Retinal pigment epithelial cell (primary cell): ENCODE measurements around the gene BIK.

Experiments
- DNase-seq: peaks from one replicate; pipeline ENCODE4 v3.0.0-alpha.2; 2010; ENCODE audit warnings: low read depth
- H3K4me3 ChIP-seq: 2 replicates; pipeline ENCODE4 v1.5.1; 2011; ENCODE audit warnings: mild to moderate bottlenecking, low read length, control low read depth, moderate library complexity
- TF ChIP-seq, protein P1 (sequence below): conservative IDR thresholded peaks from 2 replicates; pipeline ENCODE4 v1.5.1; 2011; ENCODE audit warnings: low read depth, low read length, control low read depth, inconsistent platforms

The BIK gene

DNA sequence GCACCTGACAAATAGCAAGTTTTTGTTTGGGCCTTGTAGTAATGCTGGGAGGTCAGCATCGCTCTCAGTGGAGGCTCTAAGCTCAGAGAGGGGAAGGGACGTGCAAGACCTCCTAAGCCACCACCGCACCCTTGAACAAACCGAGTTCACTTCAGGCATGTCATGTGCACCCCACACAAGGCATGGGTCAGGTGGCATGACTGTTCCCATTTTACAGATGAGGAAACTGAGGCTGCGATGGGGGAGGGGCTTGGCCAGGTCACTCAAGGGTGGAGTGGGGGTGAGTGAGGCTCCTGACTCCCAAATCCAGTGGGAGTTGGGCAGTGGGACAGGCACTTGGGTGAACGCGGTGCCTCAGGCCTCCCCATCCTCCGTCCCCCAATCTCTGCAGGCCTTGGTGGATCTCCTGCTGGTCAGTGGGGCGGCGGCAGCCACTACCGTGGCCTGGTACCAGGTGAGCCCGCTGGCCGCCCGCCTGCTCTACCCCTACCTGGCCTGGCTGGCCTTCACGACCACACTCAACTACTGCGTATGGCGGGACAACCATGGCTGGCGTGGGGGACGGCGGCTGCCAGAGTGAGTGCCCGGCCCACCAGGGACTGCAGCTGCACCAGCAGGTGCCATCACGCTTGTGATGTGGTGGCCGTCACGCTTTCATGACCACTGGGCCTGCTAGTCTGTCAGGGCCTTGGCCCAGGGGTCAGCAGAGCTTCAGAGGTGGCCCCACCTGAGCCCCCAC, 52.0 kb downstream of the BIK start:
- no peak overlapping the region for H3K4me3 ChIP-seq
- TF ChIP-seq, protein P1, sequence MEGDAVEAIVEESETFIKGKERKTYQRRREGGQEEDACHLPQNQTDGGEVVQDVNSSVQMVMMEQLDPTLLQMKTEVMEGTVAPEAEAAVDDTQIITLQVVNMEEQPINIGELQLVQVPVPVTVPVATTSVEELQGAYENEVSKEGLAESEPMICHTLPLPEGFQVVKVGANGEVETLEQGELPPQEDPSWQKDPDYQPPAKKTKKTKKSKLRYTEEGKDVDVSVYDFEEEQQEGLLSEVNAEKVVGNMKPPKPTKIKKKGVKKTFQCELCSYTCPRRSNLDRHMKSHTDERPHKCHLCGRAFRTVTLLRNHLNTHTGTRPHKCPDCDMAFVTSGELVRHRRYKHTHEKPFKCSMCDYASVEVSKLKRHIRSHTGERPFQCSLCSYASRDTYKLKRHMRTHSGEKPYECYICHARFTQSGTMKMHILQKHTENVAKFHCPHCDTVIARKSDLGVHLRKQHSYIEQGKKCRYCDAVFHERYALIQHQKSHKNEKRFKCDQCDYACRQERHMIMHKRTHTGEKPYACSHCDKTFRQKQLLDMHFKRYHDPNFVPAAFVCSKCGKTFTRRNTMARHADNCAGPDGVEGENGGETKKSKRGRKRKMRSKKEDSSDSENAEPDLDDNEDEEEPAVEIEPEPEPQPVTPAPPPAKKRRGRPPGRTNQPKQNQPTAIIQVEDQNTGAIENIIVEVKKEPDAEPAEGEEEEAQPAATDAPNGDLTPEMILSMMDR: no peak
- no peak for DNase-seq

DNA sequence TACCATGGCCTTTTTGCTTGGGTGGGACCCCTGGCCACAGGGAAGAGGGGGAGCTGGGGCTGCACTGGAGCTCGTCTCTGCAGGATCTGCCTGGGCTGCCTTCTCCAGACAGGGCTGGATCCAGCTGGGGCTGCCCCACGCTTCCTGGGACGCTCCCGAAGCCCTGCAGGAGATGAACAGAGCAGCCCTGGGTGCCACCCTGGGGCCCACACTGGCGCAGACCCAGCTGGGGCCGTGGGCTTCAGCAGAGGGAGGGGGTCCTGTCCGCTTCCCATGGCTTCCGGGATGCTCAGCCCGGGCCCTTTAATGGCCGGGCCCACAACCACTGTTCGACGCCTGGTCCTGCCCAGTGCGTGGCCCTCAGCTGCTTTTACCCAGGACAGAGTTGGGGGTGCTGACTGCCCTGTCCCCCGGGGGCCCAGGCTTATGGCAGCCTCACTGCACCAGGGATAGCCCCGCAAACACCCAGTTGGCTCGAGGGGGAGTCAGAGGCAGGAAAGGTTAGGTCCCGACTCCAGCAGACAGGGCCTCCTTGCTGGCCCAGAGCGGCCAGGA, 52.8 kb downstream of the BIK start:
- TF ChIP-seq, protein P1: no peak
- H3K4me3 ChIP-seq: no peak overlapping the region
- no peak for DNase-seq

DNA sequence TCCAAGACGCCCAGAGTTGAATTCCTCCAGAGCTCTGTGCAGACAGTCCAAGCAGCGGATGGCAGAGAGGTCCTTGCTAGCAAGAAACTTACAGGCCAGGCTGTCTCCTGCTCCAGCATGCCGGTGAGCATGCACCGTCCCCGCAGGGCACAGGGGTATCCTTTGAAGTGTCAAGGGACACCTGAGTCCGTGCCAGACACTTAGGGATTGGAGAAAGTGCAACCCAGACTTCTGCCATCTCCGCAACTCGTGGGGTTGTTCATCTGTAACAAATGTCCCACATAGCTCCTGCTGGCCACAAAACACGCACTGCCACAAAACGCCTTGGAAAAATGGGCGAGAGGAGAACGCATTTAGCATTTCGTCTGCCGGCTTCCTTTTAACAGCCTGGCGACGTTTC, 54.1 kb downstream of the BIK start:
- no peak overlapping the region for H3K4me3 ChIP-seq
- TF ChIP-seq, protein P1: no peak
- no peak for DNase-seq

DNA sequence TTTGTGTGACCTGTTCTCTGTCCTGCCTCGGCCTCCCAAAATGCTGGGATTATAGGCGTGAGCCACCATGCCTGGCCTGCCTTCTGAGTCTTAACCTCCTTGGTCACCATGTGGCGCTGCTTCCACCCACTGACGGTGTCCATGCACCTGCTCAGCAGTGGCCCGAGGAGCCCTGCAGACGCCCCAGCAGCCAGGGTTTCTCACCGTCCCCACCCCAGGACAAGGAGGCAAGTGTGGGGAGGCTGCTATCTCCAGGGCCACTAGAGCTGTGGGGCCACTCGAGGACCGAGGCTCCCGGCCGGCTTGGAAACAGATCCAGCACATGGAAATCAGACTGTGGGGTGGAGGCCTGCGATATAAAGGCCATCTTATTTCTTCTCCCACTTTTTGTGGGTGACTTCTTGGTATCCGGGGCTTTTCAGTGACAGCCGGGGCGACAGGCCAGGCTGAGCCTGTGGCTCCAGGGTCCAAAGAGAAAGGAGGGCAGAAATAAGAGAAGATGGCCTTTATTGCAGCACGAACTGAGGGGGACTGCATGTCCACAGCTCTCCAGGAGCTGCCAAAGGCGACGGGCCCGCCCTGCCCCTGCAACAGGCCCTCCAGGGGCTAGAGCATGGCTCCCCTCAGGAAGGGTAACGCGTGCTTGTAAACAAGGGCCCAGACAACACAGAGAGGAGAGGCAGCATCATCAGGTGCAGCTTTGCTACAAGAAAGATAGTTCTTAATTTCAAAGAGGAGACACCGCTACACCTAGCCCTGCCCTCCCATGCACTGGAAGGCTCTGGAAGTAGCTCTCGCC, 55.8 kb downstream of the BIK start:
- TF ChIP-seq, protein P1: no peak
- no peak overlapping the region for H3K4me3 ChIP-seq
- DNase-seq: no peak

DNA sequence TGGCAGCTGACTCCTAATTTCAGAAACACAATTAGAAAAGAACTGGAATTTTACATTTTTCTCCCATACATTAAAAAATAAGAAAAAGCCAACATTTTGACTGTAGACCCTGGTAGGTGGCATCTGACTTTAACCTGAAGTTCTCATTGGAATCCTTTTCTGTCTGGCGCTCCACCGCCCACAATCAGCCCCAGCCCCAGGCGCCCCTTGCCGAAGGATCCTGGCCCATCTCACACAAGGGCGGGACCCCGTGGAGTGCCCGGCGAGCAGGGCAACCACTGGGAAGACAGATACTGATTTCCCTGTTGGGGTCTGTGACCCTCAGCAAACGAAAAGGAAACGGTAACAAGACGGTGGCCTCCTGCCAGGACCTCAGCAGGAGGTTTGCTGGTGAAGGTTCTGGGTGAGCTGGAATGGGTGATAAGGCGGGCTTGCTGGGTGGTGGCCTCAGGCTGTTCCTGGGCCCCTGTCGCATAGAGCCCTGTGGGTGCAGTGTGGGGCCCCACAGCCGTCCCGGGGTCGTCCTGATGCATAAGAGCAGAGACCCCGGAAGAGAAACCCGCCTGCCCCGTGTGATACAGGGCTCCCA, 56.5 kb downstream of the BIK start:
- no peak overlapping the region for H3K4me3 ChIP-seq
- DNase-seq: no peak
- TF ChIP-seq, protein P1: no peak

DNA sequence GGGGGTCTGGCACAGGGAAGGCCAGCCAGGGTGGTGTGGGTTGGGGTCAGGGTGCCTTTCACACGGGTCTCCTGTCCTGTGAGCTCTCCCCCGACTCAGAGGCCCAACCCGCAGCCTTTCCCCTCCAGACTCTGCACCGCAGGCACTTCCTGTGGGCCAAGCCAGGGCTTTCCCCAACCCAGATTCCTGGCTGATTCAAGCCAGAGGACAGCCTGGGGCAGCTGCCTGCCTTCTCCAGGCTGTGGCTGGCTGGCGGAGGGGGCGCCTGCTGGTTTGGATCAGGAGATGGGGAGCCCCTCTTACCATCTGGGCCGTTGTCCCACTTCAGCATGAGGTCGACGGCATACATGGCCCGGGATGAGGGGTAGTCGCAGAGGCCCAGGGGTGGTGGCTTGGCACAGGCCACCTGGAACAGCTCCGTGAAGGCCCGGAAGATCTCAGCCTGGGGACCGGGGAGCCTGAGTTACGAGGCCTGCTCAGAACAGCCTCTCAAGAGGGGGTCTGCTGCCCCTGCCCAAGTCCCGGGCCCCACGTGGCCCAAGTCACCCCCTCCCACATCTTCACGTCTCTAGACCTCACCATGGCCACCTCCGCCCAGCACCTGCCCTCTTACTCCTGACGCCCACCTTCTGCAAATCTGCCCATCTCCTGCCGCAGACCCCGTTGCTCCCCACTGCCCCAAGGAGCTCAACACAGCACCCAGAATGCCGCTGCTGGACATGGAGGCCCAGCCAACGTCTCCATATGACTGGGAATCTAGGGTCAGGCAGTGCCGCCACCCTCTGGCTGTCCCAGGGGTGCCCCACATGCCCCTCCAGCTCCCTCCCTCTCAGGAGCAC, 58.1 kb downstream of the BIK start:
- no peak for DNase-seq
- TF ChIP-seq, protein P1: no peak
- no peak overlapping the region for H3K4me3 ChIP-seq
